Measurements from ENCODE around the gene NKX2-4. TPM values are rescaled to one million over a fixed set of nuclear protein-coding genes. Genes with fewer than 3 reads are reported as not detected.

NKX2-4 gene
- total RNA-seq, 2 experiments from 2014 or later, result not detected

DNA sequence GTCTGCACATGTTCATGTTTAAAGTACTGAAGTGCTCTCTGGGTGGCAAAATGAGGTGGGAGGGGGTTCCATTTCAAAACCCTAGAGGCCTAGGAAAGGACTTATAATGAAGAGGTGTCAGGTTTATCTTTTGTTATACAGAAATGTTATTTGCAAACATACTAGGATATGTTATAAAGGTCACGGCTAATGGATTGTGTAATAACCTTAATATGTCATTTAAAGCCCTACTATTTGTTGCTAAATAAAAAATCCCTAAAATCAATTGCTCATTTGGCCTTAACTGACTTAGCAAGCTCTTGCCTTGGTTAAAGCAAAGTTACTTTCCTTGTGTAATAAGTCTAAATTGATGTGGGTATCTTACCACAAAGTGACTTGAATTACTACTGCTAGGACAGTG lies 8.8 kb downstream of the NKX2-4 start:
- CTCF ChIA-PET, result no interaction called here
- no peak for ATAC-seq (ENCODE audit: poor library complexity)

DNA sequence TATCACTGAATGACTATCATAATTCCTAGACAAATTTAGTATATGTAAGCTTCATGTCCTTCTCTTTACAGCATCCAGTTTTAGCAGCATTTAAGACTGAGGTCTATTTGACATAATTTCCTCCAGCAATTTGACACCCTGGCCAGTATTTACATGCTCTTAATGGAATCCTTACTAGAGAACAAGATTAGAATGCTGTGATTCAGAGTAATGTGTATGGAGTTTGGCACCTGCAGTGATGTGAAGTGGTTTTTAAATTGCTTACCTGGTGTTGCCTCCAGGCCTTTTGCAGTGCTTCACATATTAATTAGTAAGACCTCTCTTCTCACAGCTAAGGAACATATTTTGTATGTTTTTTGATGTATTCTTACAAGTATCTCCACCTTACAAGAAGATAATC lies 9.8 kb downstream of the NKX2-4 start:
- peaks cover 8% of the 10 kb centered on the region for H3K4me1 Mint-ChIP-seq (ENCODE audit: low read depth)
- H3K4me3 Mint-ChIP-seq, result no peak overlapping the region
- Histone ChIP-seq H3K9me3 (ENCODE audit: control insufficient read depth in 1 of 2, insufficient read depth in 1 of 2, low read length in 2 of 2) (peaks cover 0 to 6% of the 10 kb centered on the region in 2 experiments), H3K36me3 (ENCODE audit: insufficient read depth, low read length) (peaks cover 44% of the 10 kb centered on the region), H3K27me3 (ENCODE audit: control insufficient read depth in 1 of 2, insufficient read depth in 2 of 2, low read length in 2 of 2) (peaks cover 9 to 10% of the 10 kb centered on the region in 2 experiments), H3K4me3 (ENCODE audit: low read length) (no peak overlapping the region), H3K4me1 (ENCODE audit: insufficient read depth, low read length) (peaks cover 5% of the 10 kb centered on the region), H3K27ac (ENCODE audit: low read depth in 1 of 2, low read length in 2 of 2) (no peak overlapping the region)
- ChIA-PET CTCF (no interaction called here), POLR2A (no interaction called here)
- H3K9me3 Mint-ChIP-seq, result peaks cover 2% of the 10 kb centered on the region
- H3K27me3 Mint-ChIP-seq, result peaks cover 23% of the 10 kb centered on the region
- TF ChIP-seq, protein P1, sequence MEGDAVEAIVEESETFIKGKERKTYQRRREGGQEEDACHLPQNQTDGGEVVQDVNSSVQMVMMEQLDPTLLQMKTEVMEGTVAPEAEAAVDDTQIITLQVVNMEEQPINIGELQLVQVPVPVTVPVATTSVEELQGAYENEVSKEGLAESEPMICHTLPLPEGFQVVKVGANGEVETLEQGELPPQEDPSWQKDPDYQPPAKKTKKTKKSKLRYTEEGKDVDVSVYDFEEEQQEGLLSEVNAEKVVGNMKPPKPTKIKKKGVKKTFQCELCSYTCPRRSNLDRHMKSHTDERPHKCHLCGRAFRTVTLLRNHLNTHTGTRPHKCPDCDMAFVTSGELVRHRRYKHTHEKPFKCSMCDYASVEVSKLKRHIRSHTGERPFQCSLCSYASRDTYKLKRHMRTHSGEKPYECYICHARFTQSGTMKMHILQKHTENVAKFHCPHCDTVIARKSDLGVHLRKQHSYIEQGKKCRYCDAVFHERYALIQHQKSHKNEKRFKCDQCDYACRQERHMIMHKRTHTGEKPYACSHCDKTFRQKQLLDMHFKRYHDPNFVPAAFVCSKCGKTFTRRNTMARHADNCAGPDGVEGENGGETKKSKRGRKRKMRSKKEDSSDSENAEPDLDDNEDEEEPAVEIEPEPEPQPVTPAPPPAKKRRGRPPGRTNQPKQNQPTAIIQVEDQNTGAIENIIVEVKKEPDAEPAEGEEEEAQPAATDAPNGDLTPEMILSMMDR (IDR thresholded peaks at IDR 0.05), result no peak
- intact Hi-C loops (cut with DNase I, micrococcal nuclease), result no loop called here
- no peak overlapping the region for H3K27ac Mint-ChIP-seq
- peaks cover 80% of the 10 kb centered on the region for H3K36me3 Mint-ChIP-seq (ENCODE audit: low read depth)
- ATAC-seq (ENCODE audit: poor library complexity) (no peak), DNase-seq (no peak)

More for the DNA sequence above, 8.8 kb downstream of the NKX2-4 start:
- Histone ChIP-seq H3K4me1 (ENCODE audit: insufficient read depth, low read length) (peaks cover 5% of the 10 kb centered on the region), H3K27me3 (ENCODE audit: control insufficient read depth in 1 of 2, insufficient read depth in 2 of 2, low read length in 2 of 2) (peaks cover 17 to 20% of the 10 kb centered on the region in 2 experiments), H3K9me3 (ENCODE audit: control insufficient read depth in 1 of 2, insufficient read depth in 1 of 2, low read length in 2 of 2) (peaks cover 0 to 6% of the 10 kb centered on the region in 2 experiments), H3K27ac (ENCODE audit: low read depth in 1 of 2, low read length in 2 of 2) (no peak overlapping the region), H3K36me3 (ENCODE audit: insufficient read depth, low read length) (peaks cover 33% of the 10 kb centered on the region), H3K4me3 (ENCODE audit: low read length) (no peak overlapping the region)
- Mint-ChIP-seq H3K27ac (no peak overlapping the region), H3K36me3 (ENCODE audit: low read depth) (peaks cover 70% of the 10 kb centered on the region), H3K4me3 (no peak overlapping the region), H3K4me1 (ENCODE audit: low read depth) (peaks cover 17% of the 10 kb centered on the region), H3K27me3 (peaks cover 34% of the 10 kb centered on the region), H3K9me3 (peaks cover 2% of the 10 kb centered on the region)
- POLR2A ChIA-PET, result no interaction called here
- intact Hi-C loops (cut with DNase I, micrococcal nuclease), result no loop called here
- TF ChIP-seq, protein P1 (IDR thresholded peaks at IDR 0.05), result no peak
- no peak for DNase-seq

DNA sequence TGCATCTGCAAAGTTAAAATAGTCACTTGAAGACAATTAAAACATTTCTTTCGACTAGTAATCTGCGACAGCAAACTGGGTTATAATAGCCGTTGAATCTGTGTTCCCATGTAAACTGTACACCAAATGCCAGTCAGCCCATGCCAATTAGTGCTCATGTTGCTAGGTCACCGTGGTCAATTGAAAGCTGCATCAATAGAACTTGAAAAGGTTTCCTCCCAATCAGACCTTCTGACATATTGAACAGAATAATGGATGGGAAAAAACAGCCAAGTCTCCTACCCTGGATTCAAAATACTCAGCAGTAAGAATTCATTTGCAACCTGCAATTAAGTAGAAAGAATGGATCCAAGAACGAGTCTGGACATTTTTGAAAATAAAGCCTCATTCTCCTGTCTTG lies 11.2 kb downstream of the NKX2-4 start:
- peaks cover 52% of the 10 kb centered on the region for H3K36me3 ChIP-seq (ENCODE audit: insufficient read depth, low read length)
- intact Hi-C loops (cut with DNase I, micrococcal nuclease), result no loop called here
- peaks cover 86% of the 10 kb centered on the region for H3K36me3 Mint-ChIP-seq (ENCODE audit: low read depth)
- DNase-seq (no peak), ATAC-seq (ENCODE audit: poor library complexity) (no peak)
- CTCF ChIA-PET, result no interaction called here
- H3K9me3 Mint-ChIP-seq, result no peaks in the 10 kb centered on the region
- H3K4me1 Mint-ChIP-seq (ENCODE audit: low read depth), result no peaks in the 10 kb centered on the region
- H3K27me3 ChIP-seq (ENCODE audit: control insufficient read depth in 1 of 2, insufficient read depth in 2 of 2, low read length in 2 of 2), result peaks cover 0 to 3% of the 10 kb centered on the region in 2 experiments
- POLR2A ChIA-PET, result no interaction called here
- TF ChIP-seq, protein P1 (IDR thresholded peaks at IDR 0.05), result no peak
- H3K9me3 ChIP-seq (ENCODE audit: control insufficient read depth in 1 of 2, insufficient read depth in 1 of 2, low read length in 2 of 2), result no peaks in the 10 kb centered on the region
- no peak overlapping the region for H3K27ac ChIP-seq (ENCODE audit: low read depth in 1 of 2, low read length in 2 of 2)
- H3K27me3 Mint-ChIP-seq, result peaks cover 10% of the 10 kb centered on the region
- no peak overlapping the region for H3K4me3 ChIP-seq (ENCODE audit: low read length)
- H3K4me1 ChIP-seq (ENCODE audit: insufficient read depth, low read length), result no peaks in the 10 kb centered on the region
- no peak overlapping the region for H3K27ac Mint-ChIP-seq
- no peak overlapping the region for H3K4me3 Mint-ChIP-seq

Measured in CD4-positive, alpha-beta T cell (primary cell).